Kidney (tissue), 14 donors: ENCODE measurements around the gene CADM4. TPM values are rescaled to one million over a fixed set of nuclear protein-coding genes. Genes with fewer than 3 reads are reported as not detected.

Experiments used
- DNase-seq, 5 donors: peaks; one replicate each; pipeline ENCODE4 v3.0.0-alpha.2; 2013 to 2020
- FAIRE-seq: peaks from 2 replicates; lab custom pipeline; 2012; peaks lifted over from hg19 to GRCh38; lab: Jason Lieb, UNC
- H3K27ac ChIP-seq, 2 donors: one replicate each; pipeline ENCODE4 v1.7.0; 2013; ENCODE audit warnings: low read depth in 2 of 2, low read length in 2 of 2, inconsistent platforms in 1 of 2
- H3K27me3 ChIP-seq: one replicate; pipeline ENCODE4 v1.7.1; 2013; ENCODE audit warnings: low read length, inconsistent platforms; ENCODE audit not compliant: control insufficient read depth, insufficient read depth
- H3K36me3 ChIP-seq, 3 donors: one replicate each; pipeline versions ENCODE4 v1.7.0 to v1.7.1; 2013; ENCODE audit warnings: low read length in 3 of 3, control low read depth in 1 of 3, inconsistent platforms in 1 of 3; ENCODE audit not compliant: insufficient read depth in 3 of 3, control insufficient read depth in 2 of 3
- H3K4me1 ChIP-seq, 3 donors: one replicate each; pipeline versions ENCODE4 v1.7.0 to v1.7.1; 2013; ENCODE audit warnings: low read length in 3 of 3, inconsistent platforms in 1 of 3, low read depth in 1 of 3; ENCODE audit not compliant: control insufficient read depth in 2 of 3, insufficient read depth in 2 of 3
- H3K4me3 ChIP-seq, 3 donors: one replicate each; pipeline versions ENCODE4 v1.7.0 to v1.8.1; 2013; ENCODE audit warnings: low read length in 3 of 3, control low read depth in 1 of 3, inconsistent platforms in 1 of 3
- H3K9ac ChIP-seq, 3 donors: one replicate each; pipeline versions ENCODE4 v1.7.0 to v1.7.1; 2013; ENCODE audit warnings: low read length in 3 of 3, control low read depth in 1 of 3, inconsistent platforms in 1 of 3
- H3K9me3 ChIP-seq, 3 donors: one replicate each; pipeline versions ENCODE4 v1.7.0 to v1.7.1; 2013; ENCODE audit warnings: low read length in 3 of 3, control low read depth in 1 of 3, inconsistent platforms in 1 of 3; ENCODE audit not compliant: control insufficient read depth in 2 of 3, insufficient read depth in 1 of 3
- CTCF ChIP-seq: IDR thresholded peaks from 3 replicates; pipeline ENCODE4 v1.5.1; 2012; ENCODE audit warnings: mild to moderate bottlenecking, moderate library complexity, borderline replicate concordance; ENCODE audit not compliant: insufficient read depth; ENCODE audit errors: extremely low read depth
- intact Hi-C: fragments of 100-400 bp; cut with DNase I; formaldehyde crosslinking; loops from one replicate; pipeline ENCODE4 v1.11.1; 2022
- polyA plus RNA-seq: library from polyadenylated mRNA; stranded (reverse); fragments of 350-450 nt; fragmentation: Illumina TruSeq; extraction: RNeasy Lipid Tissue Mini Kit (QIAGEN cat#74804); gene quantifications from one replicate; pipeline ENCODE4 v1.2.3, GENCODE V29; 2014; ENCODE audit warnings: low read depth, low replicate concordance; ENCODE audit not compliant: insufficient read depth
- total RNA-seq: library from RNA; stranded (reverse); fragmentation: NEBNext Ultra II Directional; extraction: Animal tissue kit (Norgen Biotek cat#: 25700); gene quantifications from one replicate; pipeline ENCODE4 v1.2.1, GENCODE V29; 2021
- donor health status: control.
- donor health status: control.
- donor health status: control.
- donor health status: control.
- donor health status: control.
- donor health status: DM: yes; HTN: yes; CAD: no.
- donor health status: Normal renal cell carcinoma (clear cell type).

The CADM4 gene
- total and polyA plus RNA-seq, 2 donors from 2014 or later, result 25.3 to 47.0 TPM

GRCh38 chr19:43628646-43629326, 10.9 kb downstream of the CADM4 start:
- FAIRE-seq, result no peak
- no peak for TF ChIP-seq CTCF
- H3K4me1 ChIP-seq, result no peaks in the 10 kb centered on the region
- no peaks in the 10 kb centered on the region for H3K9me3 ChIP-seq
- no peak overlapping the region for H3K4me3 ChIP-seq
- H3K27ac ChIP-seq, result no peak overlapping the region
- intact Hi-C loops, result no loop called here
- no peak overlapping the region for H3K9ac ChIP-seq
- H3K36me3 ChIP-seq, result no peaks in the 10 kb centered on the region
- H3K27me3 ChIP-seq, result no peaks in the 10 kb centered on the region
- no peak for DNase-seq

GRCh38 chr19:43626838-43627237, 12.8 kb downstream of the CADM4 start:
- FAIRE-seq (no peak), DNase-seq (no peak)
- Histone ChIP-seq H3K27me3 (no peaks in the 10 kb centered on the region), H3K4me1 (no peaks in the 10 kb centered on the region), H3K9me3 (no peaks in the 10 kb centered on the region), H3K4me3 (no peak overlapping the region), H3K27ac (no peak overlapping the region), H3K36me3 (no peaks in the 10 kb centered on the region), H3K9ac (no peak overlapping the region)
- intact Hi-C loops, result no loop called here
- no peak for TF ChIP-seq CTCF

- Histone ChIP-seq H3K4me3 (no peak overlapping the region), H3K27me3 (no peaks in the 10 kb centered on the region), H3K27ac (no peak overlapping the region), H3K36me3 (no peaks in the 10 kb centered on the region), H3K4me1 (no peaks in the 10 kb centered on the region), H3K9me3 (no peaks in the 10 kb centered on the region), H3K9ac (no peak overlapping the region)
- FAIRE-seq (no peak), DNase-seq (no peak)
- intact Hi-C loops, result no loop called here
- TF ChIP-seq CTCF, result no peak
These were observed 13.6 kb downstream of the CADM4 start for GRCh38 chr19:43625918-43626579.
